Measurements from ENCODE around the gene WNT9B. TPM values are rescaled to one million over a fixed set of nuclear protein-coding genes. Genes with fewer than 3 reads are reported as not detected.

Gene WNT9B
- total and polyA plus RNA-seq, 2 donors (not counting 1 experiment from before 2014, with no cell fraction given): not detected

DNA sequence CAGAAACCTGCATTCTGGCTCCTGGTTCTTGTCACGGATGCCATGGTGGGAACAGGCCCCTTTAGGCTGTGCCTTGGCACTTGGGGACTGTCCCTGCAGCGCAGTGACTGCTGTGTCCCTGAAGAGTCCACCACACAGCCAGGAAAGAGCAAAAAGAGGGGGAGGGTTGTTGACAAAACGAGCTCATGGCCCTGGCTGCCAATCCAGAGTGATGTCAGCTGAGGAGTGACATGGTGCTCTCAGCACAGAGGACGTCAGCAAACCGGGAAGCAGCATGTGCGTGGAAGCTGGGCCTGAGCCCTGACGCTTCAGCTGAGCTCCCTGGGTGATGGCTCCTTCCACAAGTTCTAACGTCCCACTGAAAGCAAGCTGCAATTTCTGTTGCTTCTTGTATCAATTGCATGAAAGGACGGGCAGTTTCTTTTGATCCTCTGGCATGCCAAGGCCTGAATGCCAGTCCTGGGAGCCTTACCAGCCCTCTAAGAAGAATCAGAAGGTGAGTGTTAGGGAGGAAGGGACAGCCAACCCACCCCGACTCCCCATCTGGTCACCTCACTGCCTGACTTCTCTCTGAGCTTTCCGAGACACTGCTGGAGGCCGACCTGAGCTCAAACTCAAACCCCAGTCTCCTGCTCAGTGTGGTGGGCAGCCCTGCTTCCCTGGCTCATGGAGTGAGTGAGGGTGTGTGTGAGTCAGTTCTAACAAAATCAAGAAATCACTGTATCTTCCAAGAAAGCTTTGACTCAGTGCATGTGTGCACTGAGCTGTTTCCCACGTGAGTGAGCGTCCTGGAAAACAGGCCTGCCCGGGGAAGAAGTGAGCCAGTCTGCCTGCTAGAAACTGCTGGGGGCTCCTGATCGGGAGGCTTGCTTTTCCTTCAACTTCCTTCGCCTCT, 18.2 kb upstream of the WNT9B start:
- Histone ChIP-seq H3K4me2 (ENCODE audit: extremely low read depth, insufficient read depth, low read length) (no peak overlapping the region), H3K9me3 (ENCODE audit: control insufficient read depth, insufficient read depth, low read depth, low read length) (no peaks in the 10 kb centered on the region), H3K4me3 (replicated peaks in 1 of 4; ENCODE audit: control extremely low read depth in 1 of 4, insufficient read depth in 1 of 4, low read depth in 3 of 4, low read length in 4 of 4) (no peak overlapping the region), H3K9ac (ENCODE audit: insufficient read depth, low read length) (no peak overlapping the region), H2AFZ (ENCODE audit: low read length) (no peak overlapping the region), H3K79me2 (ENCODE audit: control insufficient read depth, insufficient read depth, low read length) (no peaks in the 10 kb centered on the region), H4K20me1 (ENCODE audit: control insufficient read depth, extremely low read depth, insufficient read depth, low read length) (no peaks in the 10 kb centered on the region), H3K27ac (ENCODE audit: insufficient read depth, low read length) (no peak overlapping the region), H3K36me3 (ENCODE audit: control insufficient read depth, insufficient read depth, low read length) (no peaks in the 10 kb centered on the region), H3K27me3 (ENCODE audit: control insufficient read depth, insufficient read depth, low read length) (no peaks in the 10 kb centered on the region), H3K4me1 (ENCODE audit: control insufficient read depth, extremely low read depth, insufficient read depth, low read length) (peaks cover 2% of the 10 kb centered on the region)
- TF ChIP-seq, protein P1, sequence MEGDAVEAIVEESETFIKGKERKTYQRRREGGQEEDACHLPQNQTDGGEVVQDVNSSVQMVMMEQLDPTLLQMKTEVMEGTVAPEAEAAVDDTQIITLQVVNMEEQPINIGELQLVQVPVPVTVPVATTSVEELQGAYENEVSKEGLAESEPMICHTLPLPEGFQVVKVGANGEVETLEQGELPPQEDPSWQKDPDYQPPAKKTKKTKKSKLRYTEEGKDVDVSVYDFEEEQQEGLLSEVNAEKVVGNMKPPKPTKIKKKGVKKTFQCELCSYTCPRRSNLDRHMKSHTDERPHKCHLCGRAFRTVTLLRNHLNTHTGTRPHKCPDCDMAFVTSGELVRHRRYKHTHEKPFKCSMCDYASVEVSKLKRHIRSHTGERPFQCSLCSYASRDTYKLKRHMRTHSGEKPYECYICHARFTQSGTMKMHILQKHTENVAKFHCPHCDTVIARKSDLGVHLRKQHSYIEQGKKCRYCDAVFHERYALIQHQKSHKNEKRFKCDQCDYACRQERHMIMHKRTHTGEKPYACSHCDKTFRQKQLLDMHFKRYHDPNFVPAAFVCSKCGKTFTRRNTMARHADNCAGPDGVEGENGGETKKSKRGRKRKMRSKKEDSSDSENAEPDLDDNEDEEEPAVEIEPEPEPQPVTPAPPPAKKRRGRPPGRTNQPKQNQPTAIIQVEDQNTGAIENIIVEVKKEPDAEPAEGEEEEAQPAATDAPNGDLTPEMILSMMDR (conservative IDR thresholded peaks at IDR 0.05 in 1 of 2, IDR thresholded peaks at IDR 0.05 in 1 of 2; ENCODE audit: low read depth in 1 of 2, low read length in 2 of 2): no peak
- no peak for TF ChIP-seq EZH2 (IDR thresholded peaks at IDR 0.05; ENCODE audit: low read length, missing control alignments)
- DNase-seq (ENCODE audit: low read depth in 2 of 2): peak; percentile 32 to 83

DNA sequence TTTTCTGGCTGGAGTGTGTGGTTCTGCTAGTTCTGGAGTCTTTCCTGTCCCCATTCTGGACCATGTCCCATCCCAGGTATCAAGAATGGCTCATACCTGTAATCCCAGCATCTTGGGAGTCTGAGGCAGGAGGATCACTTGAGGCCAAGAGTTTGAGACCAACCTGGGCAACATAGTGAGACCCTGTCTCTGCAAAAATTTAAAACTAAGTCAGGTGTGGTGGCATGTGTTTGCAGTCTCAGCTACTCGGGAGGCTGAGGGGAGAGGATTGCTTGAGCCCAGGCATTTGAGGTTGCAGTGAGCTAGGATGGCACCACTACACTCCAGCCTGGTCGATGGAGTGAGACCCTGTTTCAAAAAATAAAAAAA, 17.6 kb upstream of the WNT9B start:
- no peak overlapping the region for H3K9ac ChIP-seq (ENCODE audit: insufficient read depth, low read length)

GRCh38 chr17:46834846-46835245, 16.5 kb upstream of the WNT9B start:
- Histone ChIP-seq H3K9ac (ENCODE audit: insufficient read depth, low read length) (no peak overlapping the region), H3K4me2 (ENCODE audit: extremely low read depth, insufficient read depth, low read length) (no peak overlapping the region), H3K36me3 (ENCODE audit: control insufficient read depth, insufficient read depth, low read length) (no peaks in the 10 kb centered on the region), H3K27me3 (ENCODE audit: control insufficient read depth, insufficient read depth, low read length) (no peaks in the 10 kb centered on the region), H3K79me2 (ENCODE audit: control insufficient read depth, insufficient read depth, low read length) (no peaks in the 10 kb centered on the region), H2AFZ (ENCODE audit: low read length) (no peak overlapping the region), H3K4me3 (replicated peaks in 1 of 4; ENCODE audit: control extremely low read depth in 1 of 4, insufficient read depth in 1 of 4, low read depth in 3 of 4, low read length in 4 of 4) (no peak overlapping the region), H3K4me1 (ENCODE audit: control insufficient read depth, extremely low read depth, insufficient read depth, low read length) (peaks cover 2% of the 10 kb centered on the region), H3K27ac (ENCODE audit: insufficient read depth, low read length) (no peak overlapping the region), H4K20me1 (ENCODE audit: control insufficient read depth, extremely low read depth, insufficient read depth, low read length) (no peaks in the 10 kb centered on the region), H3K9me3 (ENCODE audit: control insufficient read depth, insufficient read depth, low read depth, low read length) (no peaks in the 10 kb centered on the region)
- DNase-seq (ENCODE audit: low read depth in 2 of 2): no peak
- TF ChIP-seq, protein P1 (conservative IDR thresholded peaks at IDR 0.05 in 1 of 2, IDR thresholded peaks at IDR 0.05 in 1 of 2; ENCODE audit: low read depth in 1 of 2, low read length in 2 of 2): no peak
- no peak for TF ChIP-seq EZH2 (IDR thresholded peaks at IDR 0.05; ENCODE audit: low read length, missing control alignments)

More for the DNA sequence above, 17.6 kb upstream of the WNT9B start:
- Histone ChIP-seq H3K27me3 (ENCODE audit: control insufficient read depth, insufficient read depth, low read length) (no peaks in the 10 kb centered on the region), H3K4me2 (ENCODE audit: extremely low read depth, insufficient read depth, low read length) (no peak overlapping the region), H3K4me1 (ENCODE audit: control insufficient read depth, extremely low read depth, insufficient read depth, low read length) (peaks cover 2% of the 10 kb centered on the region), H4K20me1 (ENCODE audit: control insufficient read depth, extremely low read depth, insufficient read depth, low read length) (no peaks in the 10 kb centered on the region), H3K79me2 (ENCODE audit: control insufficient read depth, insufficient read depth, low read length) (no peaks in the 10 kb centered on the region), H3K9me3 (ENCODE audit: control insufficient read depth, insufficient read depth, low read depth, low read length) (no peaks in the 10 kb centered on the region), H3K36me3 (ENCODE audit: control insufficient read depth, insufficient read depth, low read length) (no peaks in the 10 kb centered on the region), H3K4me3 (replicated peaks in 1 of 4; ENCODE audit: control extremely low read depth in 1 of 4, insufficient read depth in 1 of 4, low read depth in 3 of 4, low read length in 4 of 4) (no peak overlapping the region), H3K27ac (ENCODE audit: insufficient read depth, low read length) (no peak overlapping the region), H2AFZ (ENCODE audit: low read length) (no peak overlapping the region)
- no peak for DNase-seq (ENCODE audit: low read depth in 2 of 2)
- no peak for TF ChIP-seq EZH2 (IDR thresholded peaks at IDR 0.05; ENCODE audit: low read length, missing control alignments)
- TF ChIP-seq, protein P1 (conservative IDR thresholded peaks at IDR 0.05 in 1 of 2, IDR thresholded peaks at IDR 0.05 in 1 of 2; ENCODE audit: low read depth in 1 of 2, low read length in 2 of 2): no peak
